ENCODE results near the gene GABRB1.

DNA sequence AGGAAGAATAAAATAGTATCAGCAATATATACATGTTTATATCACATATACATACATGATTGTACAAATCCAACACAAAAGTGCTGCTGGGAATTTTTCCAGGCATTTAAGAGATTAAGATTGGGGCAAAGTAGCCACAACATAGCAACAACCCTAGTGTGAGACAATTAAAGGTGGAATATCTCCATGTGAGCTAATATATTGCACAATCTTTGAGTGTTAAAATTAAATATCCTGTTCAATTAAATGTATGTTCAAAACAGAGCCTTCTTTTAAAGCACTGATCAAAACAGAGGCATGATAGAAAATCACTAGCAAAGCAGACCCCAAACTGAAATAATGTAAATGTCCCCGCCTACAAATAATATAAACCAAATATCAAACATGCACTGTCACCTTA lies 97.6 kb downstream of the GABRB1 start:
- TF ChIP-seq CTCF (IDR thresholded peaks at IDR 0.05) (no peak), POLR2AphosphoS5 (IDR thresholded peaks at IDR 0.05; ENCODE audit: insufficient read depth in 1 of 2, low read depth in 1 of 2) (no peak), POLR2A (IDR thresholded peaks at IDR 0.05) (no peak)

Measured in vagina (tissue), 2 donors.